ENCODE results near the gene ZIC4.

ZIC4 gene

GRCh38 chr3:147368561-147369221 is 37.7 kb downstream of the ZIC4 start:
- no peak for DNase-seq (ENCODE audit: low spot score)

- no peak for DNase-seq (ENCODE audit: low spot score)
These were observed 38.2 kb downstream of the ZIC4 start for GRCh38 chr3:147368151-147368550.

DNA sequence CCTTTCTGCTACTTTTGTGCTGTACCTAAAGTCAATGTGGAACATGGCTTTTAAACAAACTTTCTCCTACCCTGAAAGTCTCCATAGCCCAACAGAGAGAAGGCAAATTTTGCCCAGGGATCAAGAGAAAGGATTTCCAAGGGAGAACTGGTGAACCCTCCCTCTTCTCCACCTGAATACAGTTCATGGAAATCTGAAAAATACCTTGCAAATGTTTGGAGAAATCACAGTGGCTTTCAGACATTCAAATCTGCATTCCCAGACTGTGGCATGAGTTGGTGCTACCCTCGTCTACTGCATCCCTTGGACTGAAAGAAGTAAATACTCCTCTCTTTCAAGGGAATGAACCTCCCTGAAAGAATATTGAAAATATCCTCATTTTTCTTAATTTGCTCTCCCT is 38.7 kb downstream of the ZIC4 start:
- DNase-seq (ENCODE audit: low spot score) = no peak

DNA sequence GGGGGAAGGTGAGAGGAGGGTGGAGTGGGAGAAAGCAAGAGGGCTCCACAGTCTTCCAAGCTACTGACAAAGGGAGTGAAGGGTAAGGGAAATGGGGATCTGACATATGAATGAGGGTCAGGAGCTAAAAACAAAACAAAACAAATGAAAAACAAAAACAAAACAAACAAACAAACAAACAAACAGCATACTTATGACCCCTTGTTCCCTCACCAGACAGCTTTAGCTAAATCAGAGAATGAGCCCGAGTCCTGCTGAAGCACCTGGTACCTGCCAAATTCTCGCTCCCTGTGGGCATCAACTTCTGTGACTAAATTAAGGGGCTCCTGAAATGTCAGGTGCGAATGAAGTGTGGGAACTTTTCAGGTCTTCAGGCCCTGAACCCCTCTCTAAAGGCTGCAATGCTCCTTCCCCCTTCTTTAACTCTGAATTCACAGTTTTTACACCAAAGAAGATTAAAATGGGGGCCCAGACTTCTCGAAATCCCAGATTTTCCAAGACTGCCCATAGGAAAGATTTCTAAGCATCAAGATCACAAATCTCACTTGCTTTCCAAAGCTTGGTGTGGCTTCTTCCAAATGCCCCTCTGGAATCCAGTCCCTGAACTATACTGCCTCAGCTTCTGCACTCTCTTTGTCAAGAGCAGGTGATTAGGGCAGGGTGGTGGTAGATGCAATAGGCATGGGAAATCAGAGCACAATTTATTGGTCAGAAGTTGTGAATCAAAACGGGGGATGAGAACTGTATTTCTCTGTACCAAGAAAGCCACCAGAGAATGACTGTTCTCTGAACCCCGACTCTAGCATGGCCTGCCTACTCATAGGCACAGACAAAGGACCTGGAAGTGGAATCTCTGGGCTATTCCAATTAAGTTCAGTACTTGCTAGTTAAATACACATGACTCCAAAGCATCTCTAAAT is 40.9 kb downstream of the ZIC4 start:
- no peak for DNase-seq (ENCODE audit: low spot score)

GRCh38 chr3:147364771-147365170 is 41.6 kb downstream of the ZIC4 start:
- no peak for DNase-seq (ENCODE audit: low spot score)

DNA sequence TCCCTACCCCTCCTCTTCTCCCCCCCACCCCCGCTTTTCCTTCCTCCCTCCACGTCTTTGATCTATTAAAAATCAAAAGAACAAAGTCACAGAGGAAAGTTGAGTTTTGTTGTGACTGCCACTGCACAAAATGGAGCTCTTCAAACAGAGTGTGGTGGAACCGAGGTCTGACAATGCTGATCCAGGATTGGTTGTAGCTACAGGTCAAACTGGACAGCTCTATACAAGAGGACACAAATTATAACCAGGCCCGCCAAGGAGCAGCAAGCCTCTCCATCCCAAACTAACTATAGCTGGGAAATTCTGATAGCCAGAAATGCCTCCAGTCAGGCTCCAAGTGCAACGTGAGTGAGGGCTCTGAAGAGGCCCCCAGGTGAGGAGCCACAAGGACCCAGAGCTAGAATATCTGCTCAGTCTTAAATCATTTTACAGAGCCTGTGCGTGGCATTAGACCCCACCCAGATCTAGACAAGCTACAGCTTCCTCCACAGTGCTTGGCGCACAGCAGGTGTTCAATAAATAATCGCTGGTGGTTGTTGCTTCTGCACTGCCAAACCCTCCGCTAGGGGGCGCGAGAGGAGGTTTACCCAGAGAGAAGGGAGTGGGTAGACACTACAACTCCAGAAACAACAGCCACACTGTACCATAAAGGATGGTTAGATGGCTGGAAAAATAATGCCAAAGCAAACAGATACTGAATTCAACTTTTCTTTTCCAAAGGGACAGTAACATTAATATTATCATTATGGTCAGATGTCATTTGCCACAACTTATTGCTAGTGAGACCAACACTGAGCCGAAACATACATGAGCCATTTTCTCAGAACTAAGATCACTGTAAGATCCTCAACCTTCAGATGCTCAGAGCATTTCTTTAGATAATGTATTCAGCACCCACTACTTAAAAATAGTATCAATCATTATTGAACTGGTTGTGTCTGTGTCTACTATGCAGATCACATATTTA is 44.6 kb downstream of the ZIC4 start:
- no peak for DNase-seq (ENCODE audit: low spot score)

GRCh38 chr3:147360646-147361453 is 45.5 kb downstream of the ZIC4 start:
- DNase-seq (ENCODE audit: low spot score) = no peak

GRCh38 chr3:147360051-147360439 is 46.3 kb downstream of the ZIC4 start:
- no peak for DNase-seq (ENCODE audit: low spot score)

DNA sequence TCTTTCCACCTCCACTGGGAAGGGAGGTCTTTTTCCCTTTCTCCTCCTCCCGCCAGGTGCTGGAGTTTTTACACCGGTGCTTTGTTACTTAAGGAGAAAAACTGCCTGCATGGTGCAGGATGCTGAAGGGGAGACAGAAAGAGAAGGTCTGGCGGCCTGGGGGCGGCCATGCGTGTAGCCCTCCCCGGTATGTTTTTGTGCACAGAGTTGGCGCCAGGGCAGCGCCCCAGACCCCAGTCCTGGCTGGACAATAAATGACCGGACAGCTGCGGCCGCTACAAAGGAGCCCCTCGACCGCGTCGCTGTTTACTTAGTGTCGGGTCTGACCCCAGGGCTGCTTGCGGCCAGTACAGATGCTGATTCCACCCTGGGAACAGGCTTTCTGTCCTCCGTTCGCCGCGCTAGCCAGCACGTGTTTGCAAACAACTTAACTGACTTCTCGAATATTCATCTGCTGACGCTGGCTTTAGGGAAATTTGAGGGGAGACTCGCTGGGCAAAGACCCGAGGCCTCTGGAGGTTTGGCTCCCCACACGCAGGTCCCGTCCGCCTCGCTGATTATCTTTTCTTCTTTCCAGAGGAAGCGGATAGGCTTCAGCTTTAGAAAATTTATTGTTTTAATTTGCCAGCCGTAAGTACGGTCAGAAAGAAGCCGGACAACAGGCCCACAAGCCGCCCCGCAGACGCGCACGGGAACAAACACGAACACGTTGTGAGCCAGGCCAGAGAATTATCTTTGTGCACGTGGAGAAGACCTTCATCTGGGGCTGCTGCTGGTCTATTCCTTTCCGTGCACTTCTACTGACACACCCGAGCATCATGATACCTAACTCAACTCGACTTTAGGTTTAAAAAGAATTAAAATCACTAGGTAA is 46.9 kb downstream of the ZIC4 start:
- DNase-seq (ENCODE audit: low spot score) = no peak

DNA sequence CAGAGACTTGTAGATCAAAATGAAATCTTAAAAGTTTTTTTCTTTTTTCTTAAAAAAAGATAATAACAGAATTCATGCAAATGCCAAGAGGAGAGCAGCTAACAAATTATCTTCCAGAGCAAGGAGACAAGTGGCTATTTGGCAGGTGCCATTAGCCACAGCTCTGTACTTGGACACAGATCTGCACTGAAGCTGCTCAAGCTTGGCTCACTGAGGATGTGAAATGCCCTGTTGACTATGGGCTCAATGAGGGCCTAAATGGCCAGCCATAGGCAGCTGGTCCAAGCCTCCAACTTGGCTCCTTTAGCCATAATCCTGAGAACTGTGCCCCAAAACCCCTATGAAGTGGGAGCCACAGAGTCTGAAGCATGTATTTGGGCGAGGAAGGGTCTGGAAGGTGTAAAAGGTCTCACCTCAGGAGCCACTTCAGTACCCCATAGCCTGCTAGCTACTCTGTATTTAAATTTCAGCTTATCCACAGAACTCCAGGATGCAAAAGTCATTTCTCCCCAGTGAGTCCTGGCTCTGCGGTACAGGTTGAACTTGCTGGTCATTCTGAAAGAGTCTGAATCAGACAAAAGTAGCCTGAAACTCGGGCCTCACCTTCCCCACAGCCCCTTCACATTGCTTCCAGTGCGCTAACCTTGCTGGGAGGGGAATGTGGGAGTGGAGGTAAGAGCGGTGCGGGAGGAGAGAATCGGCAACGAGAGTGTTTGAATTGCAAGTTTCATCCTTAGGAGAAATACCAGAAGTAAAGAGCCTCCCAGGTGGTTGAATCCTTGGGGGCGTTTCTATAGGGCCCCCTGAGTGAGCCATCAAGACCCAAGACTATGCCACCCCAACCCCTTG is 48.0 kb downstream of the ZIC4 start:
- no peak for DNase-seq (ENCODE audit: low spot score)

DNA sequence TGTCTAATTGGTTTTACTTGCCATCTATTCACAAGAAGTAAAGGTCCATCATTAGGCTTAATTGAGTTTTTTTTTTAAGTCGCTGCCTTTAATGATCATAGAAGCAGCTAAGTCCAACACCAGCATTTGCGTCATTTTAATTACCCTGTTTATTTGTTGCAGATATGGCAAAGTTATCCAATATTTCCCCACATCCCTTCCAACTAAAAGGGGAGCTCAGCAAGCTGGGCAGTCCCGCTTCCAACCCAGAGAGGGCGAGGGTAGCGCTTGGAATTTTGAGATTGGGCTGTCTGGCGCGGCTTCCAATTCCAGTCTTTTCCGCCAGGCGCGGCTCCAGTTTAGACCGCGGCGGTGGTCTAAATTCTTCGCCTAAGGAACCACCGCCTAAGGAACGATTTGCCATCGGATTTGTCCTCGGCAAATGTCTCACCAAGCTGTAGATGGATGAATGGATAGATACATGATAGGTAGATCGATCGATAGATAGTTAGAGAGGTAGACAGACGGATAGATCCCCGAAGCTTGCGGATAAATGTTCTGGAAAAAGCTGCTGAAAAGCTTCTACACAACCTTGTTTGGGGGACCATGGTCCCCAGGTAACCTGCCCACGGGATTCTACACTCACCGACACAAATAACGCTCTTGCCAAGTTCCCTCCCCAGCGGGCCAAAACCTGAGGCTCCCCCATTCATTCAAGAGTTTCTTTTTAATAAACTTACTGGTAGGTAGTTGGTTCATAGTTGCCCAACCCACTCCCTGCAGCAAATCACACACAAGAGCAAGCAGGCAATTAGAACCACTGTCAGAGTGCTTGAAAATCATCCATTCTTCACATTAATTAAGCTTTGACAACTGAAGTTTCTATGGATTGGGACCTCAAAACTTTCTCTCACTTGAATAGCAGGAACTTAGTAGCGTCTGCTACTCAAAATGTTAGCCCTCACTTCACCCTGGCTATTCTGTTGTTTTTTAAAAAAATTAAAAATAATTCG is 49.1 kb downstream of the ZIC4 start:
- no peak for DNase-seq (ENCODE audit: low spot score)

DNA sequence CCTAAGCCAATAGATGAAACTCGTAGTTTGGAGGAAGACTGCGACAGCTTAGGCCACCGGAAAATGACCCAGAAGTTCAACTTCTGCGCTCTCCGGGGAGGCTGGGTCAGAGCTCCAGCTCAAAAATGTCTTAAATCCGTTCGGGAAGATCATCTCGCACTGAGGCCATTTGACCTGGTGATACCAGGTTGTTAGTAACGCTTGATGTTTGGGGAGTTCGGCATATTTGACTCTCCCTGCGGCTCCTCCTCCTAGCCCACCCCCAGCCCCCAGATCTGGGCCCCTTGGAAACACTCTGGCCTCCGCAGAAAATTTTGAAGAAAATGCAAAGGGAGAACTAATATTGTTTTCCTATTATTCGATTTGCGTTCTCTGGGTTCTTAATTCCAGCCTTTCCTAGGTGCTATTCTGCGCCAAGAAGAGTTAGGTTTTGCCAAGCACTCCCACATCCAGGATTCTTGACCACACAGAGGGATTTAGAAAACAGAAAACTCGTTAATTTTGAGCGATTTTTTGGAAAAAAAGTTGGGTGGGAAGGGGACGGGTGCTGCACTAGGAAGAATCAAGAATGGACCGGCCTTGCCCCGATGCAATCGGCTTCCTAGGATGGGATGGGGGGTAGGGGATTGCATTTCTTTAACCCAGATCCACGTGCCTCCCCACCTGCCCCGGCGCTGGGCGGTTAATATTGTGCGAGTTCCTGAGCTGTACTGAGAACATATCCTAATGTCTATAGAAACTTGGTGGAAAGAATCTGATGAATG is 50.0 kb downstream of the ZIC4 start:
- no peak for DNase-seq (ENCODE audit: low spot score)

- DNase-seq (ENCODE audit: low spot score) = no peak
These were observed 50.6 kb downstream of the ZIC4 start for GRCh38 chr3:147355753-147356090.

DNA sequence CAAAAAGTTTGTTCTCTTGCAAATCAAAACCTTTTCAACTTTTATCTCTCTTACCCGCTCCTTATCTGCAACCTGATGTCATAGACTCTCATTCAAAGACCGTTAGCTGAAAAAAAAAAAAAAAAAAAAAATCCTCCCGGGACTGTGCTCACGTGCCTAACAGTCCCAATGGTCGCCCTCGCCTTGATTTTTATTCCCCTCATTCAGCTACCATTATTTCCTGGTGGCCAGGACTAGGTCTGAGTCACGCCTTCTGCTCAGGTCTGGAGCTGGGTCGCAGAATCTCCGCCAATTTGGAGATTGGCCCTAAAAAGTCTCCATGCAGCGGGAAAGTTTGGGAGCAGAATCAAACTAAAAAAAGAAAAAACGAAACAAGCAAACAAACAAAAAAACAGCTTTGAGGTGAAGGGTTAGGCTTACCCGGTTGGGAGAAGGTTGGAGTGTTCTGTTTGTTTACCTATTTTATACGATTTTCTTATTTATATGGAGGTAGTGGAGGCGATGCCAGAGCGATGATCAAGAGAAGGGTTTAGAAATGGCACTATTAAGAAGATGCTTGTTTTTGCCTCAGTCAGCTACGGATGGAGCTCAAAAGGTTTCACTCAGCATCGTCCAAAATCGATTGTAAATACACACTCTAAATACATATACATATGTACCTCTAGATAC is 51.1 kb downstream of the ZIC4 start:
- no peak for DNase-seq (ENCODE audit: low spot score)

DNA sequence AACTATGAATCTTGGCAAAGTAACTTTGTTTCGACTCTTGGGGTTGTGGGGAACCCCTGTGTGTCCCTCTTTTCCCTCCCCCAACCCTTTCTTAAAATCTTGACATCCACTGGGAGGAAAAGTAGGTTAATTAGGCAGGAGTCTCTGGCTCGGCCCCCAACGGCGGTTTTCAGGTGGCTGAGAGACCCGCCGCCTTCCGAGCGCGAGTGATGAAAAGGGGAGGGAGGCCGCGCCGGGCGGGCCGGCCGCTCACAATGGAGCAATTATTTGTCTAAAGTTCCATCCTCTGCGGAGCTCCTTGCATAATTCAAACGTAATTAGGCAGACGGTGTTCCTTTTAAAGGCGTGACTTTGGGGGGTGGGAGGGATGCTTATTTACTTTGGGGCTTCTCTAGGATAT is 51.7 kb downstream of the ZIC4 start:
- DNase-seq (ENCODE audit: low spot score) = no peak

- DNase-seq (ENCODE audit: low spot score) = no peak
These were observed 55.0 kb downstream of the ZIC4 start for GRCh38 chr3:147351301-147351700.

DNA sequence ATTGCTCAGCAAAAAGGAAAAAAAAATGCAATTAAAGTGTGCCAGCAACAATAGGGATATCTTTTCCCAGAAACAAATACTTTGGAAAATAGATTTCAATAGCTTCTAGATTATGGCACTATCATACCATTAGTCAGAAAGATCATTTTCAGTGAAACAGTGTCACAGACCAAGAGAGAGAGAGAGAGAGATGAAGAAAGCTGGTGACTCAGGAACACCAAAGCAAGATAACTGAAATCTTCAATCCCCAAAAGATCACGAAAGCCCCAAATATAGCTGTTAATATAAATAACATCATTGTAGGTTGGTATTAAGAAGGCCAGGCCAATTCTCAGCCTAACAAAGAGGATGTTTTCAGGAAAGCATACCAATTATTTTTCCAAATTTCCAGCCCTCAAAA is 57.4 kb downstream of the ZIC4 start:
- no peak for DNase-seq (ENCODE audit: low spot score)
